Stimulated activated CD4-positive, alpha-beta T cell treated with anti-CD3 and anti-CD28 coated beads, Interleukin-2, amount 100 ng/mL, for 4 hours (primary cell): ENCODE data around the gene SRP68.

Source experiments
- DNase-seq: peaks from one replicate; pipeline ENCODE4 v3.0.0-alpha.2; 2020; ENCODE audit warnings: low read depth

The SRP68 gene

DNA sequence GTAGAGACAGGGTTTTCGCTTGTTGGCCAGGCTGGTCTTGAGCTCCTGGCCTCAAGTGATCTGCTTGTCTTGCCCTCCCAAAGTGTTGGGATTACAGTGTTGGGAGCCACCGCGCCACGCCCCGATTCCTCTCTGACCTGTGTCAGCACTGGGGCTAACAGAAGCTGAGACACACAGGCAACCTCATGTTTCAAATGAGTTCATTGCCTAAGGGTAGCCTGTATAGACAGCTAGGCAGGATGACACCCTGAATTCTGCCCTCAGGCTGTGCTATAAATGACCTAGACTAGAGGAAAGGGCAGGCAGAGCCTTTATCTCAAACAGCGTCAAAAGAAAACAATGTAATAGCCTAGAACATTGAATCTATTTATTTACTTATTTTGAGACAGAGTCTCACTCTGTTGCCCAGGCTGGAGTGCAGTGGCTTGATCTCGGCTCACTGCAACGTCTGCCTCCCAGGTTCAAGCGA, 74.0 kb downstream of the SRP68 start:
- no peak for DNase-seq

DNA sequence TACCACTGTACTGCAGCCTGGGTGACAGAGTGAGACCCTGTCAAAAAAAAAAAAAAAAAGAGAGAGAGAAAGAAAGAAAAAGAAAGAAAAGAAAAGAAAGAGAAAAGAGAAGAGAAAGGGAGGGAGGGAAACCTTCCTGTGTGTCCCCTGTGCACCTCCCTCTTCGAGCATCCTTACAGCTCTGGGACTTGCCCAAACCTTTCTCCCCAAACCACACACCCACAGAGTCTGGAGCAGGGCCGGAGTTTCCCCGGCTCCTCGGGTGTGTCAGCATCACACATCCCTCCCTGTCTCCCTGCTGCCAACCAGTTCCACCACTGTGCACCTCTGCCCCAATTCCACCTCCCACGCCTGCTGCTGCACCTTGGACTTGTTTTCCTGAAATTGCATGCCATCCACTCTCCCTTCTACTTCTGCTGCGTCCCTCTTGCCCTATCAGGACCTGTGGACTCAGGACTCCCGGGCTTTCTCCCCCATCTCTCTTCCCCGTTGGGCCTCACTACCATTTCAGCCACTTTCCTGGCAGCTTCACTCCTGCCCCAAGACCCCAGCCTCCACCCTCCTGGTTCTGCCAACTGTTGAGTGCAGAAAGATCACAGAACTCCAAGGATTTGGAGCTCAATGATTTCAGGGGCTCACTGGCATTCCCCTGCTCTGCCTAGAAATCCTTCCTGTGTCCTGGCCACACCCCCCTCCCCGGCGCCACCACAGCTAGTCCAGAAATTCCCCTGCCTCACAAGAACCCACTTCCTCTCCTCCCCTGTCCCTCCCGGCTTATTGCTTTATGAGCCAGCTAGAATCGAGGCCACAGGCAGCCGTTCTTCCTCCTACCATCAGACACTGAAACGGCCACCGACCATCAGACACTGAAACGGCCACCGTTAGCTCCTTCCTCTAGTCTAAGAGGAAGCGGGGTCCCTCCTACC, 75.4 kb downstream of the SRP68 start:
- DNase-seq, result no peak

DNA sequence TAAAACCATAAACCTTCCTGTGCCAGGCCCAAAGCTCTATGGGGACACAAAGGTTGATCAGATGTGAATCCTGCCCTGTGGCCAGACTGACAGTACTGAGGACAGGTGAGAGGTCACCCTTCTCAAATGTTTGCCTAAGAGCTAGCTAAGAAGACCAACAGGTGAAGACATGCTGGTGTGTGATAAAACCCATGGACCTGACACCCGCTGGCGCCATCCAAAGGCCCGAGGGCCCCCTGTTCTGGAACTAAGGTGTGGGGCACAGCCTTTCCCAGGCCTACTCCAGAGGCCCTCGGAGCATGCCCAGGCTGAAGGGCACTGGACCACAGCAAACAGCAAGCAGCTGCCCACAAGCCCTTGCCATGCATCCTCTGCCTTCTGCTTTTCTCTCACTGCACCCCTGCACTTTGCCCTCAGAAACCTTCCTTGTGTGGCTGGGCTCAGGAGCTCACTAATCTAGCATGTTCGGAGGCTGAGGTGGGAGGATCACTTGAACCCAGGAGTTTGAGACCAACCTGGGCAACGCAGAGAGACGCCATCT, 76.9 kb downstream of the SRP68 start:
- DNase-seq, result no peak

DNA sequence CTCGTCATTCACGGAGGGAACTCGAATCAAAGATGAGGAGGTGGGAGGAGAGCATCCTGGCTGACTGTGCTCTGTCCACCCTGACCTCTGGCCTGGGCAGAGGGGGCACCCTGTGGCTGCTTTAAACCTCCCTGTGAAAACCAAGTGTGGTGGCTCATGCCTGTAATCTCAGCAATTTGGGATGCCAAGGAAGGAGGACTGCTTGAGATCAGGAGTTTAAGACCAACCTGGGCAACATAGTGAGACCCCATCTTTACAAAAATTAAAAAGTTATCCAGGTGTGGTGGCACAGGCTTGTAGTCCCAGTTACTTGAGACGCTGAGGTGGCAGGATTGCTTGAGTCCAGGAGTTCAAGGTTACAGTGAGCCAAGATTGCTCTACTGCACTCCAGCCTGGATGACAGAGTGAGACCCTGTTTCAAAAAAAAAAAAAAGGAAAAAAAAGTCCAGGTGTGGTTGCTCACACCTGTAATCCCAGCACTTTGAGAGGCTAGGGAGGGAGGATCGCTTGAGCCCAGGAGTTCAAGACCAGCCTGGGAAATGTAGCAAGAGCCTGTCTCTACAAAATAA, 77.4 kb downstream of the SRP68 start:
- DNase-seq, result no peak

DNA sequence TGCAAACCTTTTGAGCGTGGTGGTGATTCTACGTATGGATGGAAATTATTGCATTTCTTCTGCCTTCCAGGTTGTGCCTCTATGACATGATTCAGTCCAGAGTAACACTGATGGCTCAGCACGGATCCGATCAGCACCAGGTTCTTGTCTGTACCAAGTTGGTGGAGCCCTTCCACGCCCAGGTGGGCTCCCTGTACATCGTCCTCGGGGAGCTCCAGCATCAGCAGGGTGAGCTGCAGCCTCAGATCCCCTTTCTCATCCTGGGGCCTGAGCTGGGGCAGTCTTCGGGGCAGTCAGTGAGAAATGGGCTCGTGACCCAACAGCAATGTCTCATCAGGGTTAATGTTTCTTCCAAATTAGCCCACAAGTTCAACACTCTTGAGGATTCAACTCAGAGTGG, 80.9 kb downstream of the SRP68 start:
- no peak for DNase-seq
